ENCODE measurements around the gene TSPO2.

Gene TSPO2

GRCh38 chr6:41054511-41054910 lies 12.2 kb downstream of the TSPO2 start:
- TF ChIP-seq CTCF (IDR thresholded peaks at IDR 0.05; ENCODE audit: low read depth, low read length) = no peak
- DNase-seq (ENCODE audit: extremely low read depth, low read depth) = no peak

GRCh38 chr6:41055149-41055548 lies 12.9 kb downstream of the TSPO2 start:
- TF ChIP-seq CTCF (IDR thresholded peaks at IDR 0.05; ENCODE audit: low read depth, low read length) = no peak
- DNase-seq (ENCODE audit: extremely low read depth, low read depth) = no peak

GRCh38 chr6:41056768-41057490 lies 14.7 kb downstream of the TSPO2 start:
- TF ChIP-seq CTCF (IDR thresholded peaks at IDR 0.05; ENCODE audit: low read depth, low read length) = no peak

GRCh38 chr6:41058783-41059181 lies 16.5 kb downstream of the TSPO2 start:
- TF ChIP-seq CTCF (IDR thresholded peaks at IDR 0.05; ENCODE audit: low read depth, low read length) = no peak
- no peak for DNase-seq (ENCODE audit: extremely low read depth, low read depth)

More at GRCh38 chr6:41056768-41057490, 14.7 kb downstream of the TSPO2 start:
- no peak for DNase-seq (ENCODE audit: extremely low read depth, low read depth)

GRCh38 chr6:41059556-41059955 lies 17.3 kb downstream of the TSPO2 start:
- TF ChIP-seq CTCF (IDR thresholded peaks at IDR 0.05; ENCODE audit: low read depth, low read length) = no peak
- no peak for DNase-seq (ENCODE audit: extremely low read depth, low read depth)

GRCh38 chr6:41061196-41061726 lies 19.0 kb downstream of the TSPO2 start:
- TF ChIP-seq CTCF (IDR thresholded peaks at IDR 0.05; ENCODE audit: low read depth, low read length) = no peak

GRCh38 chr6:41062056-41062455 lies 19.8 kb downstream of the TSPO2 start:
- TF ChIP-seq CTCF (IDR thresholded peaks at IDR 0.05; ENCODE audit: low read depth, low read length) = no peak
- no peak for DNase-seq (ENCODE audit: extremely low read depth, low read depth)

More at GRCh38 chr6:41061196-41061726, 19.0 kb downstream of the TSPO2 start:
- DNase-seq (ENCODE audit: extremely low read depth, low read depth) = no peak
